CD4-positive, alpha-beta T cell treated with Interferon gamma for 1 hour (primary cell): ENCODE data around the gene CCDC34.
A peak's percentile ranks its signal among the peaks of the same experiment; 100 is the strongest.

Experiments used
- DNase-seq: peaks from one replicate; pipeline ENCODE4 v3.0.0-alpha.2; 2020

Gene CCDC34

GRCh38 chr11:27362749-27363575, at the start of gene CCDC34:
TSS of gene CCDC34 (minus strand) at chr11:27363215. CDS start at chr11:27363194, 21 bp downstream.
- DNase-seq, result peak; percentile 90

DNA sequence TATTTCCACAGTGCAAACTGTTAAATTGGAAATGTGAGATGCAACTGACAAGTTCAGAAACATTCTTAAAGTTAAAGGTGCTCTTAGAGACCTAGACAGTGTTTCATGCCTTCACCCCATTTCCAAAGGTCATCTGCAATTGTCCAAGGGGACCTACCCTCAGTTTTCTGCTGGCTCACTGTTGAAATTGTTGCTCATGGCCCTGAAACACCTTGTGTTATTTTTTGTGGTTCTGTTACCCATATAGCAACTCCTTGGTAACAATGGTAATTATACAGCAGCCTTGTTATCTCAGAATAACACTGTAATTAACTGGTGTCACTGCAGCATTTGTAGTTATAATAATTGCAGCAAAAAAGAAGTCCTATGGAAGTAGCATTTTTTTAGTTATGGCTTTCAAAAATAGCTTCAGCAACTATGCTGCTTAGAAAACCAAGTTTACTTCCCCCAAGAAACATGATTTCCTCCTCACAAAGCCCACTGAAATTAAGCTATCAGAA, 49.2 kb upstream of the CCDC34 start:
- DNase-seq, result no peak

DNA sequence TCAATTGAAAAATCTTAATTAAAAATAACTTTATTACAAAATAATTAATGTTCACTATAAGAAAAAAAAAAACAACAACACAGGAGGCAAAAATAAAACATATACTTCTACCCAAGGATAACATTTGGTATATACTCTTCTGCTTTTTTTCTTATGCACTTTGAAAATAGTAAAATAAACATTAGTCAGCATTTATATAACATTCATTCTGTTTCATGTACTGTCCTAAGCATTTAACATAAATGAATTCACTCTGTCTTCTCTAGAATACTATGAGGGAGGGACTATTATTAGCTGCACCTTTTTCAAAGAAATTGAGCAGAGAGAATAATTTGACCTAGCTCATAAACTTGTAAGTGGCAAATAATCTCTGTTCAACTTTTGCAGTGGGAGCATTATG, 48.3 kb upstream of the CCDC34 start:
- DNase-seq, result no peak

DNA sequence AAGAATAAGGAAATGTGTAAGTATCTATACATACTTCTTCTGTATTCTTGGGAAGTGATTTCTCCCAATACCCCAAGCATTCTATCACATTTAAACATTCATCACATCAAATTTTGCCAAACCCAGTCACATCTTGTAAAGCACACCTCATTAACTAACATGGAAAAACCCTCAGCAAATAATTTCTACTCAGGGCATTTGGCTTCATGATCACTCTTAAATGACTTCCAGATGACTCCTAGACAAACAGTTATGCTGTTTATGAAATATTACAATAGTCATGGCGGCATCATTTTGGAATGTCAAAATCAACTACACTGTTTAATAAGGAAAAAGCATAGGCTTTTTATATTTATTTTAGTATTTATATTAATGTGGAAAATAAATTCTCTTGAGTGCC, 47.3 kb upstream of the CCDC34 start:
- DNase-seq, result no peak

DNA sequence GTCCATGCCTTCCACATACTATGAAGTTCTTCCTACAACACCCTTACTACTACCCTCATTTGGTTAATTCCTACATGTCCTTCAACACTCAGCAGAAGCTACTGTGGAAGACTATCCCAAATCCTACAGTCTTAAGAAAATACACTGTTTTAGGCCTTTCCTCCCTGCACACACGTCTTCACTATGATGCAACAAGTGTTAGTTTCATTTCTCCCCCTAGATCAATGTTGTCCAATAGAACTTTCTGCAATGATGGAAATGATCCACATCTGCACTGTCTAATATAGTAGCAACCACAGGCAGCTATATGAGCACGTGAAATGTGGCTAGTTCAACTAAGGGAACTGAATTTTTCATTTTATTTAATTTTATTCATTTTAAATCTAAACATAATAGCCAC, 46.7 kb upstream of the CCDC34 start:
- no peak for DNase-seq

GRCh38 chr11:27409049-27409448, 46.0 kb upstream of the CCDC34 start:
- DNase-seq, result no peak

DNA sequence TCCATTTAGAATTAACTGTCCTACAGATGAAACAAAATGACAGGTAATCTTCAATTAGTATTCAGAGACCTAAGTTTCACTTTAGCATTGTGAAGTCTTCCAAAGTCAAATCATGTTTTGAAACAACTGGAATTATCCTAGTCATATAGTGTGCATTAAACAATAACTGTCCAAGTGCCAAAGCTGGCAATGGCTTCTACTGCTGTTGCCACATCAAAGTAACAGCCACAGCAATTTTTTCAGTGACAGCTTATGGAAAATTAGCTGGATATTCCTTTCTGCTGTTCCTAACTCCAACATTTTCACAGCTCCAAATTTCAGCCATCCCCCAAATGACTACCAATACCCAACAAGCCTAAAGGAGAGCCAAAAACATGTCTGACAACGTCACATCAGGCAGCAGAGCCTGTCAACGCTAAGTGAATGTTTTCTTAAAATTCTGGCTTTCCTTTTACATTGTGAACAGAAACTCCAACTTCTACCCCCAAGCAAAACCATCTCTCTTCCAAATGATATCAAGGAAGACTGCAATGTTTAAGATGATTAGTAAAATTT, 45.3 kb upstream of the CCDC34 start:
- no peak for DNase-seq

- DNase-seq, result no peak
Measured at GRCh38 chr11:27406498-27407354, 43.7 kb upstream of the CCDC34 start.

GRCh38 chr11:27405134-27405533, 42.1 kb upstream of the CCDC34 start:
- no peak for DNase-seq

- no peak for DNase-seq
Measured at GRCh38 chr11:27404427-27404826, 41.4 kb upstream of the CCDC34 start.

GRCh38 chr11:27403195-27403594, 40.2 kb upstream of the CCDC34 start:
- DNase-seq, result no peak

DNA sequence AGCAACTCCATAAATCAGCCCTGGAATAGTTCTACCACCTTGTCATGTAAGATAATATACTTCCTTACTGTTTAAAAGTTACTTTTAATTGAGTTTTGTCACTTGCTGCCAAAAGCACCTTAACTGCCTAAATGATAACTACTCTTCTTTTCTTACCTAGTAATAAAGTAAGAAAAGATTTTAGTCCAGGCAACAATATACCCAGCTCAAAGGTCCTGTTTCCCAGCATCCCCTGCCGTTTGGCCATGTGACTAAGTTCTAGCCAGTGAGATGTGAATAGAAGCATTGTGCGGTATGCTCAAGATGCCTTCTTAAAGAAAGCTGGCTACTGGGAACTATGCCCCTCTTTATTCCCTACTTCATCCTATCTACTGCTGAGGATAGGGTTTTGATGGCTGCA, 39.4 kb upstream of the CCDC34 start:
- DNase-seq, result no peak

GRCh38 chr11:27401833-27402316, 38.9 kb upstream of the CCDC34 start:
- no peak for DNase-seq

DNA sequence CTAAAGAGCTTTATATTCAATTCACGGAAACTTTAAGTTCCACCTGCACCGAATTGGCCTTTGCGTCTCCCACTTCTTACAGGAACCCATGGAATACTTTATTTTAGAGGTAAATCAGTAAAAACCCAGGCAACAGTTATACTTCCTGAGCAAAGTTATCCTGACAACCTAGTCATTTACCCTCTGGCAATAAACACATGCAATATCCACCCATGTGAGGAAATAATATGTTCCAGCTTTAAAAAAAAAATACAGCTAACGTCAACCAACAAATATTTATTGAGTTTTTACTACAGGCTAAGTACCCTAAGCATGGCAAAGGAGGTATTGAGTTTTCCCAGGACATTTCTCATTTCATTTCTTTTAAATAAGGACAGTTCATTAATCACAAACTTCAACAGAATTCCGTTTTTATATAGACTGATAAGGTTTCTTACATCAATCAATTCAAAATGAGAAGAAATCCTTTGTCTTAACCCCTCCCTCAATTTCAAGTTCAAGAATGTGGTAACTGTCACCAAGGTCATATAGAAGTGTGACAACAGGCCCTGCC, 38.3 kb upstream of the CCDC34 start:
- DNase-seq, result no peak

GRCh38 chr11:27398400-27398770, 35.4 kb upstream of the CCDC34 start:
- DNase-seq, result no peak

GRCh38 chr11:27397624-27398399, 34.8 kb upstream of the CCDC34 start:
- no peak for DNase-seq

DNA sequence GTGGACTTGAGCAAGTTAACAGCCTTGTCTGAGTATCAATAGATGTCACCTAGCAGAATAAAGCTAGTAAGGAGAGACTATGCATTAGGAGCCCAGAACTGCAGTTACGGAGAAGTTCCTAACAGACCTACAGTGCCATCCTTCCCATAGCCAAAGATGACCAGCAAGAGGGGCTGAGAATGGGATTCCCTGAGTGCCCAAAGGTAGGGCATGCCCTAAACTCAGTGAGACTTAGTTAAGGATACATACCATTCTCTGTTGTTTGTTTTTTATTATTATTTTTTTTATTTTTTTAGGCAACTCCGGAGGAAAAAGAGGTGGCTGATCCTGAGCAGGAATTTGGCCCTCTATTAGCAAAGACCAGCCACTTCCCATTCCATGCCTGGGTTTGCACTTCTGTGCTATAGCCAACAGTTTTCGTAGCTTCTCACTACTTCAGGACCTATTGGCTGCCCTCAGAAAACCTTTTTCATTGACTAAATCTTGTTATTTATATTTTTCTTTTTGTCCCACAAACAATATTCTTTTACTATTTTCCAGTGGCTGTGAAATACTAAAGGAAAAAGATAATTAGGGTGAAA, 33.3 kb upstream of the CCDC34 start:
- DNase-seq, result no peak

- no peak for DNase-seq
Measured at GRCh38 chr11:27395556-27396258, 32.7 kb upstream of the CCDC34 start.

DNA sequence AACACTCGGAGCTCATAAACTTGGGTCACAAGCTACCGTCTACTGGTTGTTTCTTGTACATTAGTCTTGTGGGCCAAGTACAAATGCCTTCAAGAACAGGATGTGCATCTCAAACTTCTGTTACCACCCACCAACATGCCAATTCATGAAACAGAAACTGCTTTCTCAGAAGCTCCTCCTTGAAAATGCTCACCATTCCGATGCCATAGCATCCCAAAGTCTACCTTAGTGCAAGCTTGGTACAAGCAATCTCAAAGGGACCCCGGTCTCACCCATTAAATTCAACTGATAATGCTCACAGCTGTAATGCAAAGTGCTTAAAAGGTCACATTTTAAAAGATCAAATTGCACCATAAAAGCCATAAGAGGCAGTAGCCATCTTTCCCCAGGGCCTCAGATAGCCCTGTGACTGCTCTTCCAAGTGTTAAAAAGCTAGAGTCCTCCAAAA, 31.8 kb upstream of the CCDC34 start:
- no peak for DNase-seq

- no peak for DNase-seq
Measured at GRCh38 chr11:27392278-27393114, 29.5 kb upstream of the CCDC34 start.
